HL-60/S4 treated with phorbol 12-myristate 13-acetate at 8.2 ng/mL for 4 days and 3 days (cell line): ENCODE measurements around the gene MAN1C1.

Experiments
- in situ Hi-C: fragments of 300-500 bp; cut with MboI; formaldehyde crosslinking; loops from 2 replicates; pipeline ENCODE4 v1.15.0; 2022; ENCODE audit warnings: low sequenced_read_pairs

The MAN1C1 gene

DNA sequence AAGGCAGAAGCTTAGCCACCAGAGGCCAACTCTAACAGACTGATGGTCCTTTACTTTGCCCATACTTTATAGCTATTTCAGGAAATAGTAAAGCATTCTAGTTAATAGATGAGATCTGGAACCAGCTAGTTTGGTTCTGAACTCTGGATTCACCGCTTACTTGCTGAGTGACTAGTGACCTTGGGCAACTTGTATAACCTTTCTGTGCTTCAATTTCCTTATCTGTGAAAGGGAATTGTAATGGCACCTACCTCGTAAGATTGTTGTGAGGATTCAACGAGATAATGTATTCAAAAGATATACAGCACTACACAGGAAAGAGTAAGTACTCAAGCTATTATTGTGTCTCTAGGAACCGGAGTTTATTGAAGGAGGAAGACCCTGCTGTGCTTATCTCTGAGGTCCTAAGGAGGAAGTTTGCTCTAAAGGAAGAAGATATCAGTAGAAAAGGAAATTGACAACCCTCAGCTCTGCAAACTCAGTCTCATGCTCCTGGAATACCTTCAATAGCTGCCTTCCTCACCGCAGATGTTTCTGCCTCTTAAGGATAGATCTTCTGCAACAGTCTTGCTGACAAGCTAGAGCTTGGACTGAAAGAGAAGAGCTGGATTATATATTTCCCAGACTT lies 215.1 kb downstream of the MAN1C1 start:
- in situ Hi-C loops = no loop called here

DNA sequence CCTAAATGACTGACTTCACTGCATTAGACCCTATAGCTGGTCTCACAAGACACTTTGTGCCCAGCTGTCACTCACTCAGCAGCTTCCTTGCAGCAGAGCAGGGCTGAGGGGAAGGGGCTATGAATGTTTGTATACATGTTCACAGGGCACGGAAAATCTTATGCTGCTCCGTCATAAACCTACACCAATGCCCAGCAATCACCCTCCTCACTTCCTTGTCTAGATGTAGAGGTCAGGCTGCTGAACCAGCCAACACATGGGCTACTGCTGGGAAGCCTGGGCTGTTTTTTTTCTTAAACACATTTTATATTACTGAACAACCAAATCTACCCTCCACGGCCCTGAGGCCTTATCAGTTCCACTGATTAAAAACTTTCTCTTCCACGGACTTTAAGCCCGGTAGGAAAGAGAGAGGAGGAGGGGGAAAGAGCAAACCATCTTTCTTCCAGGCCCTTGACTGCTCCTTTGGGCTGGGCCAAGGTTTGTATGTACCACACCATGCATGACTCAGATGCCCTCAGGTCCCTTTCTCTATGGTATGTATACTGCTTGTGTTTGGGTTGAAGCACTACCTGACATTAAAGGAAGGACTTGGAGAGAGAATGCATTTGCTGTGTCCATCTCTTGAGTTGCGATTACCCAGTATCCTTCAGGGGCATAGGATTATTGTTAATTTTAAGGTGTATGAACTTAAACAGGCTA lies 215.9 kb downstream of the MAN1C1 start:
- in situ Hi-C loops = no loop called here

- in situ Hi-C loops = no loop called here
Measured at GRCh38 chr1:25833158-25833557, 216.6 kb downstream of the MAN1C1 start.
